Tibial nerve (tissue), 3 donors: ENCODE data around the gene ALOXE3.

Experiments
- CTCF ChIP-seq, 5 experiments: fragments of 200-600 bp in 3 of 5; fragments of 450-650 bp in 2 of 5; sonication (generic) in 3 of 5; IDR thresholded peaks; one replicate each; pipeline ENCODE4 v1.5.1; 2016 to 2019; ENCODE audit warnings: antibody characterized with exemption in 5 of 5, mild to moderate bottlenecking in 3 of 5, moderate library complexity in 2 of 5
- POLR2A ChIP-seq, 2 donors: fragments of 450-650 bp; IDR thresholded peaks; one replicate each; pipeline ENCODE4 v1.6.1; 2017; ENCODE audit warnings: antibody characterized with exemption in 2 of 2, mild to moderate bottlenecking in 2 of 2, moderate library complexity in 2 of 2

- no peak for TF ChIP-seq POLR2A (IDR thresholded peaks at IDR 0.05)
- no peak for TF ChIP-seq CTCF (IDR thresholded peaks at IDR 0.05)
Observed at GRCh38 chr17:8145811-8146210, 27.5 kb upstream of the ALOXE3 start.
